Neural progenitor cell (in vitro differentiated cells): Measurements from ENCODE around the gene IDS.
"Not testable (repeated sequence)": the region's sequence is repeated elsewhere in the genome, so short reads cannot be mapped to it uniquely, and the experiment has no call there.

Experiments used
- EZH2 ChIP-seq: fragments of 200-600 bp; sonication (generic); IDR thresholded peaks from 2 replicates; pipeline ENCODE4 v1.6.1; 2017; ENCODE audit warnings: antibody characterized with exemption, mild to moderate bottlenecking, moderate library complexity
- TF ChIP-seq, protein P1 (sequence below): fragments of 200-600 bp; sonication (generic); IDR thresholded peaks from 2 replicates; pipeline ENCODE4 v1.5.1; 2017; ENCODE audit warnings: antibody characterized with exemption, mild to moderate bottlenecking

DNA sequence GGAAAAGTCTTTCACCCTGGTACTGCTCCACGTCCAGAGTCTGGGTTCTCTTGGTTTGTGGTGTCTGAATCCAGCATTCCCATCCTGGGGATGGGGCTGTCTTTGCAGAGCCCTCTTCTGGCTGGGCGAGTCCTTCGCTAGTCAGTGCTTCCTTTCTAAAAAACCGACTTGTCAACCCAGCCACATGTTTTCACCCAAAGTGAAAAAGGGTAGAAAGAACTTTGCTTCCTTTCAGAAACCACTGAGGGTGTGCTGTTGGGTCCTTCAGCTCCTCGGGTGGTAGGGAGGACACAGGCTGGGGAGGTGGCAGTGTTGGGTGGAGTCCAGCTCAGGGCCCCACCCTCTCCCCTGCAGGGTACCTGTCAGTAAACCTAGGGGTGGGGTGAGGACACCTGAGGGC is 20.8 kb upstream of the IDS start:
- TF ChIP-seq, protein P1, sequence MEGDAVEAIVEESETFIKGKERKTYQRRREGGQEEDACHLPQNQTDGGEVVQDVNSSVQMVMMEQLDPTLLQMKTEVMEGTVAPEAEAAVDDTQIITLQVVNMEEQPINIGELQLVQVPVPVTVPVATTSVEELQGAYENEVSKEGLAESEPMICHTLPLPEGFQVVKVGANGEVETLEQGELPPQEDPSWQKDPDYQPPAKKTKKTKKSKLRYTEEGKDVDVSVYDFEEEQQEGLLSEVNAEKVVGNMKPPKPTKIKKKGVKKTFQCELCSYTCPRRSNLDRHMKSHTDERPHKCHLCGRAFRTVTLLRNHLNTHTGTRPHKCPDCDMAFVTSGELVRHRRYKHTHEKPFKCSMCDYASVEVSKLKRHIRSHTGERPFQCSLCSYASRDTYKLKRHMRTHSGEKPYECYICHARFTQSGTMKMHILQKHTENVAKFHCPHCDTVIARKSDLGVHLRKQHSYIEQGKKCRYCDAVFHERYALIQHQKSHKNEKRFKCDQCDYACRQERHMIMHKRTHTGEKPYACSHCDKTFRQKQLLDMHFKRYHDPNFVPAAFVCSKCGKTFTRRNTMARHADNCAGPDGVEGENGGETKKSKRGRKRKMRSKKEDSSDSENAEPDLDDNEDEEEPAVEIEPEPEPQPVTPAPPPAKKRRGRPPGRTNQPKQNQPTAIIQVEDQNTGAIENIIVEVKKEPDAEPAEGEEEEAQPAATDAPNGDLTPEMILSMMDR = not testable (repeated sequence)
- not testable (repeated sequence) for TF ChIP-seq EZH2
